Measurements from ENCODE around the gene EVA1B. TPM values are rescaled to one million over a fixed set of nuclear protein-coding genes. Genes with fewer than 3 reads are reported as not detected.

The EVA1B gene
- total RNA-seq, 1 experiment from 2014 or later: 5.5 TPM

GRCh38 chr1:36350659-36351226, 27.3 kb upstream of the EVA1B start:
- Histone ChIP-seq H3K79me2 (ENCODE audit: insufficient read depth, low read length) (no peaks in the 10 kb centered on the region), H3K4me2 (ENCODE audit: insufficient read depth, insufficient read length, low read length) (no peak overlapping the region), H3T11ph (ENCODE audit: low read length) (no peak overlapping the region), H2AFZ (ENCODE audit: low read length) (no peak overlapping the region), H4K5ac (ENCODE audit: insufficient read length, low read depth, low read length) (no peak overlapping the region), H2BK15ac (ENCODE audit: low read depth, low read length) (no peak overlapping the region), H3K27ac (ENCODE audit: insufficient read length, low read depth, low read length) (no peak overlapping the region), H3K18ac (ENCODE audit: insufficient read length, low read depth, low read length) (no peak overlapping the region), H4K91ac (ENCODE audit: insufficient read length, low read depth, low read length) (no peak overlapping the region), H3K4me1 (ENCODE audit: insufficient read depth, low read length) (0 out of 2 replicates have a peak, but pooled peaks cover 2% of the 10 kb centered on the region), H2BK20ac (ENCODE audit: low read depth, low read length, poor library complexity, severe bottlenecking) (no peak overlapping the region), H2BK5ac (ENCODE audit: insufficient read length, low read length) (no peak overlapping the region), H3K23me2 (ENCODE audit: insufficient read length, low read depth, low read length, poor library complexity, severe bottlenecking) (no peaks in the 10 kb centered on the region), H4K20me1 (ENCODE audit: control insufficient read depth, insufficient read depth, insufficient read length) (no peaks in the 10 kb centered on the region), H3K56ac (ENCODE audit: insufficient read length, low read depth, low read length) (no peak overlapping the region), H3K9ac (ENCODE audit: extremely low read depth, insufficient read length, low read length) (no peak overlapping the region), H3K79me1 (ENCODE audit: insufficient read depth, low read depth, low read length, poor library complexity, severe bottlenecking) (no peaks in the 10 kb centered on the region), H3K4ac (ENCODE audit: low read depth, low read length) (no peak overlapping the region), H4K8ac (replicated peaks; ENCODE audit: insufficient read length, low read depth, low read length) (no peak overlapping the region), H2BK12ac (ENCODE audit: insufficient read length, low read depth, low read length) (no peak overlapping the region), H3K27me3 (ENCODE audit: insufficient read depth, low read length) (no peaks in the 10 kb centered on the region), H3K9me3 (ENCODE audit: control insufficient read depth, low read depth, low read length) (no peaks in the 10 kb centered on the region), H2AK5ac (ENCODE audit: insufficient read length, low read length) (no peak overlapping the region), H2BK120ac (ENCODE audit: low read depth, low read length, poor library complexity, severe bottlenecking) (no peak overlapping the region), H3K23ac (ENCODE audit: insufficient read length, low read depth, low read length) (no peak overlapping the region), H3K14ac (ENCODE audit: insufficient read depth, low read length) (no peak overlapping the region)
- Mint-ChIP-seq H3K4me1 (peaks cover 7 to 11% of the 10 kb centered on the region in 2 experiments), H3K27ac (peak overlapping the region in 2 of 3 experiments; percentile 27 to 85; a peak in 2 of 7 replicates), H3K9me3 (no peaks in the 10 kb centered on the region), H3K36me3 (ENCODE audit: insufficient read depth in 1 of 3, low read depth in 3 of 3) (peaks cover 22 to 53% (median 37%) of the 10 kb centered on the region in 3 experiments; a peak in 6 of 7 replicates), H3K27me3 (ENCODE audit: low read depth) (no peaks in the 10 kb centered on the region), H3K4me3 (no peak overlapping the region)
- no CpG with 5 or more reads among the region's 13 CpGs for WGBS (ENCODE audit: extremely low coverage, insufficient read length, low lambda C conversion rate)
- TF ChIP-seq CTCF (conservative IDR thresholded peaks at IDR 0.05): no peak
- DNase-seq: no peak

Data from H9 (cell line).